OCI-LY3 (cell line): ENCODE measurements around the gene MS4A8.
"Not testable (repeated sequence)": the region's sequence is repeated elsewhere in the genome, so short reads cannot be mapped to it uniquely, and the experiment has no call there.

Experiments
- EZH2phosphoT487 ChIP-seq: fragments of 200-600 bp; shearing (Covaris generic); IDR thresholded peaks from 2 replicates; pipeline ENCODE4 v1.6.1; 2018; ENCODE audit warnings: antibody characterized with exemption, mixed run types, low read depth
- TF ChIP-seq, protein P1 (sequence below): fragments of 200-600, 300-600 bp; sonication (generic); IDR thresholded peaks from 2 replicates; pipeline ENCODE4 v1.5.1; 2014; ENCODE audit warnings: antibody characterized with exemption, low read length, low read depth

DNA sequence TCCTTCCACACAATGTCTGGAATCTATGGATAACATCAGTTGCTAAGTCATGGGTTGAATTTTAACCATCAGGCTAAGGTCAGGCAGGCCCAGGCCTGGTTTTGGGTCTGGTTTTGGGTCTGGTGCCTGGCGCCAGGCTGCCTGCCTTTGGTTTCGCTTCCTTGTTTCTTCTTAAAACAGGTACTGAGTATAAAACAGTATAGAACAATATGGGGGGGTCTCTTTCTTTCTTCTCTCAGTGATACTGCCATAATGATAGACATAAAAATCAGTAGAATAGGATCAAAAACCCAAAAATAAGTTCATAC, 14.9 kb upstream of the MS4A8 start:
- TF ChIP-seq, protein P1, sequence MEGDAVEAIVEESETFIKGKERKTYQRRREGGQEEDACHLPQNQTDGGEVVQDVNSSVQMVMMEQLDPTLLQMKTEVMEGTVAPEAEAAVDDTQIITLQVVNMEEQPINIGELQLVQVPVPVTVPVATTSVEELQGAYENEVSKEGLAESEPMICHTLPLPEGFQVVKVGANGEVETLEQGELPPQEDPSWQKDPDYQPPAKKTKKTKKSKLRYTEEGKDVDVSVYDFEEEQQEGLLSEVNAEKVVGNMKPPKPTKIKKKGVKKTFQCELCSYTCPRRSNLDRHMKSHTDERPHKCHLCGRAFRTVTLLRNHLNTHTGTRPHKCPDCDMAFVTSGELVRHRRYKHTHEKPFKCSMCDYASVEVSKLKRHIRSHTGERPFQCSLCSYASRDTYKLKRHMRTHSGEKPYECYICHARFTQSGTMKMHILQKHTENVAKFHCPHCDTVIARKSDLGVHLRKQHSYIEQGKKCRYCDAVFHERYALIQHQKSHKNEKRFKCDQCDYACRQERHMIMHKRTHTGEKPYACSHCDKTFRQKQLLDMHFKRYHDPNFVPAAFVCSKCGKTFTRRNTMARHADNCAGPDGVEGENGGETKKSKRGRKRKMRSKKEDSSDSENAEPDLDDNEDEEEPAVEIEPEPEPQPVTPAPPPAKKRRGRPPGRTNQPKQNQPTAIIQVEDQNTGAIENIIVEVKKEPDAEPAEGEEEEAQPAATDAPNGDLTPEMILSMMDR, result not testable (repeated sequence)
- not testable (repeated sequence) for TF ChIP-seq EZH2phosphoT487
